ENCODE results near the gene VEGFB. TPM values are rescaled to one million over a fixed set of nuclear protein-coding genes. Genes with fewer than 3 reads are reported as not detected.

VEGFB gene
- total and polyA plus RNA-seq, 2 donors (not counting 1 experiment from before 2014, with no cell fraction given) = 25.3 to 27.9 TPM

DNA sequence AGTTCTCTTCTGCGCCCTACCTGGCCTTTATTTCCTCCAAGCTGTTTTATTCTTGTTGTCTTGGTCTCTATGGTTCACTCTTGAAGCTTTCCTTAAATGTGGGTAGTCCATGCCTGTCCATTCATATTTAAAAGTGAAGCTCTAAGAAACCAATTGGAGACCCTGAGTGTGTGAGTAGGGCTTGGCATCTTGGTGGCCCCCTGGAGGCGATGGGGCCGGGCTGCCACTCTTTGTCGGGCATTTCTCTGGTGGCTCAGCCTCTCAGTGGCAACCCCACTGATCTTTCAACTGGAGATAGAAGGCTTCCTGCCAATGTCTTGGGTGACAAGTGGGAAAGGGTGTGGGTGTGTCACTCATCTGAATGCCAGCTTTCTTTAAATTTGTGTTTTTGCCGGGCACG, 17.5 kb upstream of the VEGFB start:
- peaks cover 4% of the 10 kb centered on the region for H3K4me1 ChIP-seq (ENCODE audit: control insufficient read depth, extremely low read depth, insufficient read depth, low read length)
- no peaks in the 10 kb centered on the region for H4K20me1 ChIP-seq (ENCODE audit: control insufficient read depth, extremely low read depth, insufficient read depth, low read length)
- H3K36me3 ChIP-seq (ENCODE audit: control insufficient read depth, insufficient read depth, low read length) = peaks cover 6% of the 10 kb centered on the region
- no peak overlapping the region for H3K9ac ChIP-seq (ENCODE audit: insufficient read depth, low read length)
- TF ChIP-seq, protein P1, sequence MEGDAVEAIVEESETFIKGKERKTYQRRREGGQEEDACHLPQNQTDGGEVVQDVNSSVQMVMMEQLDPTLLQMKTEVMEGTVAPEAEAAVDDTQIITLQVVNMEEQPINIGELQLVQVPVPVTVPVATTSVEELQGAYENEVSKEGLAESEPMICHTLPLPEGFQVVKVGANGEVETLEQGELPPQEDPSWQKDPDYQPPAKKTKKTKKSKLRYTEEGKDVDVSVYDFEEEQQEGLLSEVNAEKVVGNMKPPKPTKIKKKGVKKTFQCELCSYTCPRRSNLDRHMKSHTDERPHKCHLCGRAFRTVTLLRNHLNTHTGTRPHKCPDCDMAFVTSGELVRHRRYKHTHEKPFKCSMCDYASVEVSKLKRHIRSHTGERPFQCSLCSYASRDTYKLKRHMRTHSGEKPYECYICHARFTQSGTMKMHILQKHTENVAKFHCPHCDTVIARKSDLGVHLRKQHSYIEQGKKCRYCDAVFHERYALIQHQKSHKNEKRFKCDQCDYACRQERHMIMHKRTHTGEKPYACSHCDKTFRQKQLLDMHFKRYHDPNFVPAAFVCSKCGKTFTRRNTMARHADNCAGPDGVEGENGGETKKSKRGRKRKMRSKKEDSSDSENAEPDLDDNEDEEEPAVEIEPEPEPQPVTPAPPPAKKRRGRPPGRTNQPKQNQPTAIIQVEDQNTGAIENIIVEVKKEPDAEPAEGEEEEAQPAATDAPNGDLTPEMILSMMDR (conservative IDR thresholded peaks at IDR 0.05 in 1 of 2, IDR thresholded peaks at IDR 0.05 in 1 of 2; ENCODE audit: low read depth in 1 of 2, low read length in 2 of 2) = no peak
- TF ChIP-seq EZH2 (IDR thresholded peaks at IDR 0.05; ENCODE audit: low read length, missing control alignments) = no peak
- no peak overlapping the region for H3K27ac ChIP-seq (ENCODE audit: insufficient read depth, low read length)
- H2AFZ ChIP-seq (ENCODE audit: low read length) = no peak overlapping the region
- no peaks in the 10 kb centered on the region for H3K9me3 ChIP-seq (ENCODE audit: control insufficient read depth, insufficient read depth, low read depth, low read length)
- no peaks in the 10 kb centered on the region for H3K79me2 ChIP-seq (ENCODE audit: control insufficient read depth, insufficient read depth, low read length)
- H3K4me2 ChIP-seq (ENCODE audit: extremely low read depth, insufficient read depth, low read length) = no peak overlapping the region
- H3K27me3 ChIP-seq (ENCODE audit: control insufficient read depth, insufficient read depth, low read length) = no peaks in the 10 kb centered on the region
- H3K4me3 ChIP-seq (replicated peaks in 1 of 4; ENCODE audit: control extremely low read depth in 1 of 4, insufficient read depth in 1 of 4, low read depth in 3 of 4, low read length in 4 of 4) = no peak overlapping the region
- no peak for DNase-seq (ENCODE audit: low read depth in 2 of 2)

DNA sequence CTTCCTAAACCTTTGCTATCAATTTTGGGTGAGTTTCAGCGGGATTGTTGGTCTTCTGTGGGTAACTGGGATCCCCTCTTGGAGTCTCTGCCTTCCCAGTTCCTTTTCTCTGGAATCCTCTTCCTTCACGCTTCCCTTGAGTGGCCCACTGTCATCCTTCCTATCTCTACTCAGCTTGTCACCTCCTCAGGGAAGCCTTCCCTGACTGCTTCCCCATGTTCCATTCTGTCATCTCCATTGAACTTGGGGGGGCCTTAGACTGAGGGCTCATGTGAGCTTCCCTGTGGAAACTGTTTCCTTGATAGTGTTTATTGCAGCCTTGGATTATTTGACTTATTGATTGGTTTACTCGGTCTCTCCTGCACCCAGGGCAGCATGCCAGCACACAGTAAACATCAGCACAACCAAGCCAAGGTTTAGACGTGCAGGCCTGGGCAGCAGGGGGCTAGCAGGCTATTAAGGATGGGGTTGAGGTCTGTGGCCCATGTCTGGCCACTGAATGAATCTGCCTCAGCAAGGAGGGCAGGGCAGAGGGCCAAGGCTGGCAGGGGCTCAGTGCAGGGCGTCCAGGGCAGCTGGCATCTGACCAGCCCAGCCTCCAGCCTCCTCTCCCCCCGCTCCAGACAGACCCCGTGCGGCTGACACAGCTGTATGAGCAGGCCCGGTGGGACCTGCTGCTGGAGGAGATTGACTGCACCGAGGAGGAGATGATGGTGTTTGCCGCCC, 15.6 kb upstream of the VEGFB start:
- no peaks in the 10 kb centered on the region for H3K27me3 ChIP-seq (ENCODE audit: control insufficient read depth, insufficient read depth, low read length)
- TF ChIP-seq, protein P1 (conservative IDR thresholded peaks at IDR 0.05 in 1 of 2, IDR thresholded peaks at IDR 0.05 in 1 of 2; ENCODE audit: low read depth in 1 of 2, low read length in 2 of 2) = no peak
- no peak for TF ChIP-seq EZH2 (IDR thresholded peaks at IDR 0.05; ENCODE audit: low read length, missing control alignments)
- DNase-seq (ENCODE audit: low read depth in 2 of 2) = no peak
- peaks cover 12% of the 10 kb centered on the region for H3K36me3 ChIP-seq (ENCODE audit: control insufficient read depth, insufficient read depth, low read length)
- H3K4me1 ChIP-seq (ENCODE audit: control insufficient read depth, extremely low read depth, insufficient read depth, low read length) = peaks cover 4% of the 10 kb centered on the region
- H3K27ac ChIP-seq (ENCODE audit: insufficient read depth, low read length) = no peak overlapping the region
- no peaks in the 10 kb centered on the region for H4K20me1 ChIP-seq (ENCODE audit: control insufficient read depth, extremely low read depth, insufficient read depth, low read length)
- H3K9ac ChIP-seq (ENCODE audit: insufficient read depth, low read length) = no peak overlapping the region
- no peak overlapping the region for H2AFZ ChIP-seq (ENCODE audit: low read length)
- no peak overlapping the region for H3K4me3 ChIP-seq (replicated peaks in 1 of 4; ENCODE audit: control extremely low read depth in 1 of 4, insufficient read depth in 1 of 4, low read depth in 3 of 4, low read length in 4 of 4)
- H3K79me2 ChIP-seq (ENCODE audit: control insufficient read depth, insufficient read depth, low read length) = no peaks in the 10 kb centered on the region
- H3K4me2 ChIP-seq (ENCODE audit: extremely low read depth, insufficient read depth, low read length) = no peak overlapping the region
- no peaks in the 10 kb centered on the region for H3K9me3 ChIP-seq (ENCODE audit: control insufficient read depth, insufficient read depth, low read depth, low read length)

DNA sequence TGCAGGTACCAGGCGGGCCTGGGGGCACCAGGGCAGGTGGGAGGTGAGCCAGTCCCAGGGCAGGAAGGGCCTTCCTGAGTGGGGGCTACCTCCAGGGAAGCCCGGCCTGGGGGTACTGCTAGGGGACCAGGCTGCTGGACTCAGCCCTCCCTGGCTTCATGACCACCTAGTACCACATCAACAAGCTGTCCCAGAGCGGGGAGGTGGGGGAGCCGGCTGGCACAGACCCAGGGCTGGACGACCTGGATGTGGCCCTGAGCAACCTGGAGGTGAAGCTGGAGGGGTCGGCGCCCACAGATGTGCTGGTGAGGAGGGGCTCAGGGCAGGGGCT, 15.1 kb upstream of the VEGFB start:
- DNase-seq (ENCODE audit: low read depth in 2 of 2) = no peak
- Histone ChIP-seq H4K20me1 (ENCODE audit: control insufficient read depth, extremely low read depth, insufficient read depth, low read length) (no peaks in the 10 kb centered on the region), H3K9ac (ENCODE audit: insufficient read depth, low read length) (no peak overlapping the region), H3K36me3 (ENCODE audit: control insufficient read depth, insufficient read depth, low read length) (peaks cover 14% of the 10 kb centered on the region), H3K4me2 (ENCODE audit: extremely low read depth, insufficient read depth, low read length) (no peak overlapping the region), H3K79me2 (ENCODE audit: control insufficient read depth, insufficient read depth, low read length) (no peaks in the 10 kb centered on the region), H3K4me3 (replicated peaks in 1 of 4; ENCODE audit: control extremely low read depth in 1 of 4, insufficient read depth in 1 of 4, low read depth in 3 of 4, low read length in 4 of 4) (no peak overlapping the region), H3K27me3 (ENCODE audit: control insufficient read depth, insufficient read depth, low read length) (no peaks in the 10 kb centered on the region), H3K27ac (ENCODE audit: insufficient read depth, low read length) (no peak overlapping the region), H3K9me3 (ENCODE audit: control insufficient read depth, insufficient read depth, low read depth, low read length) (no peaks in the 10 kb centered on the region), H3K4me1 (ENCODE audit: control insufficient read depth, extremely low read depth, insufficient read depth, low read length) (peaks cover 4% of the 10 kb centered on the region), H2AFZ (ENCODE audit: low read length) (no peak overlapping the region)
- no peak for TF ChIP-seq EZH2 (IDR thresholded peaks at IDR 0.05; ENCODE audit: low read length, missing control alignments)
- TF ChIP-seq, protein P1 (conservative IDR thresholded peaks at IDR 0.05 in 1 of 2, IDR thresholded peaks at IDR 0.05 in 1 of 2; ENCODE audit: low read depth in 1 of 2, low read length in 2 of 2) = no peak

Measured in fibroblast of lung (primary cell).